ENCODE results near the gene CHST1.

CHST1 gene

DNA sequence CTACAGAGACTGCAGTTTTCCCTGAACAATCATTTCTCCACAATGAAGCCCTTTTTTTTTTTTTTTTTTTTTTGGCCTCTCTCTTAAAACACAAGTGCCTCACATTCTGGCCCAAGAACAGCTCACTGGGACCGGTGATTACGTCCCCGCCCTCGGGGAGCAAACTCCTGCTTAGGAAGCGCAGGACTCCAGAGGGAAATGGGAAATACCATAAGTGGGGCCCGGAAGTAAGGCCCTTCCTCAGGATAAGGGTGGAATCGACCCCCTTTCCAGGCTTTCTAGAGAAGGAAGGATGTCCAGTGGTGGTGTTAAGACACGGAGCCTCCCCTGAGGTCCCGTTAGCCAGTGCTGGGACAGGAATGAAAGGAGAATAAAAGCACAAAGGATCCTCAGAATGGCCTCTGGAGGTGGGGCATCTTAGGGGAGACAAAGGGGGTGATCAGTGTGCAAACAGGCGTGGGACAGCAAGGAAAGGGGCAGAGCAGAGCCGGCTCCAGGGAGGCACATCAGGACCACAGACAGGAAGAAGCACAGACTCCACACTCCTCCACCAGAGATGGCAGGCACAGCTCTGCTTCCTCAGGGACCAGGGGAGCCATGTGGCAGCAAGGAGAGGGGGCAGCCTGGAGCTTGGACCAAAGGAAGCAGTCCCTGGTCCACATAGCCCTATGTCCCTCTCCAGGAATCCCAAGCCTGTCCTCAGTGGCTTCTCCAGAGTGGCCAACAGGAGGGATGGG is 61.3 kb downstream of the CHST1 start:
- no peak for ATAC-seq
- TF ChIP-seq ZC3H10 (CRISPR knock-in tag; IDR thresholded peaks at IDR 0.05) = no peak
- TF ChIP-seq TOX (CRISPR knock-in tag; IDR thresholded peaks at IDR 0.05; ENCODE audit: borderline replicate concordance) = no peak
- TF ChIP-seq, protein P1, sequence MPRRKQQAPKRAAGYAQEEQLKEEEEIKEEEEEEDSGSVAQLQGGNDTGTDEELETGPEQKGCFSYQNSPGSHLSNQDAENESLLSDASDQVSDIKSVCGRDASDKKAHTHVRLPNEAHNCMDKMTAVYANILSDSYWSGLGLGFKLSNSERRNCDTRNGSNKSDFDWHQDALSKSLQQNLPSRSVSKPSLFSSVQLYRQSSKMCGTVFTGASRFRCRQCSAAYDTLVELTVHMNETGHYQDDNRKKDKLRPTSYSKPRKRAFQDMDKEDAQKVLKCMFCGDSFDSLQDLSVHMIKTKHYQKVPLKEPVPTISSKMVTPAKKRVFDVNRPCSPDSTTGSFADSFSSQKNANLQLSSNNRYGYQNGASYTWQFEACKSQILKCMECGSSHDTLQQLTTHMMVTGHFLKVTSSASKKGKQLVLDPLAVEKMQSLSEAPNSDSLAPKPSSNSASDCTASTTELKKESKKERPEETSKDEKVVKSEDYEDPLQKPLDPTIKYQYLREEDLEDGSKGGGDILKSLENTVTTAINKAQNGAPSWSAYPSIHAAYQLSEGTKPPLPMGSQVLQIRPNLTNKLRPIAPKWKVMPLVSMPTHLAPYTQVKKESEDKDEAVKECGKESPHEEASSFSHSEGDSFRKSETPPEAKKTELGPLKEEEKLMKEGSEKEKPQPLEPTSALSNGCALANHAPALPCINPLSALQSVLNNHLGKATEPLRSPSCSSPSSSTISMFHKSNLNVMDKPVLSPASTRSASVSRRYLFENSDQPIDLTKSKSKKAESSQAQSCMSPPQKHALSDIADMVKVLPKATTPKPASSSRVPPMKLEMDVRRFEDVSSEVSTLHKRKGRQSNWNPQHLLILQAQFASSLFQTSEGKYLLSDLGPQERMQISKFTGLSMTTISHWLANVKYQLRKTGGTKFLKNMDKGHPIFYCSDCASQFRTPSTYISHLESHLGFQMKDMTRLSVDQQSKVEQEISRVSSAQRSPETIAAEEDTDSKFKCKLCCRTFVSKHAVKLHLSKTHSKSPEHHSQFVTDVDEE (CRISPR knock-in tag; IDR thresholded peaks at IDR 0.05) = no peak
- TF ChIP-seq, protein P2, sequence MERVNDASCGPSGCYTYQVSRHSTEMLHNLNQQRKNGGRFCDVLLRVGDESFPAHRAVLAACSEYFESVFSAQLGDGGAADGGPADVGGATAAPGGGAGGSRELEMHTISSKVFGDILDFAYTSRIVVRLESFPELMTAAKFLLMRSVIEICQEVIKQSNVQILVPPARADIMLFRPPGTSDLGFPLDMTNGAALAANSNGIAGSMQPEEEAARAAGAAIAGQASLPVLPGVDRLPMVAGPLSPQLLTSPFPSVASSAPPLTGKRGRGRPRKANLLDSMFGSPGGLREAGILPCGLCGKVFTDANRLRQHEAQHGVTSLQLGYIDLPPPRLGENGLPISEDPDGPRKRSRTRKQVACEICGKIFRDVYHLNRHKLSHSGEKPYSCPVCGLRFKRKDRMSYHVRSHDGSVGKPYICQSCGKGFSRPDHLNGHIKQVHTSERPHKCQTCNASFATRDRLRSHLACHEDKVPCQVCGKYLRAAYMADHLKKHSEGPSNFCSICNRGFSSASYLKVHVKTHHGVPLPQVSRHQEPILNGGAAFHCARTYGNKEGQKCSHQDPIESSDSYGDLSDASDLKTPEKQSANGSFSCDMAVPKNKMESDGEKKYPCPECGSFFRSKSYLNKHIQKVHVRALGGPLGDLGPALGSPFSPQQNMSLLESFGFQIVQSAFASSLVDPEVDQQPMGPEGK (CRISPR knock-in tag; IDR thresholded peaks at IDR 0.05; ENCODE audit: borderline replicate concordance) = no peak
- no peak for TF ChIP-seq ARNTL (CRISPR knock-in tag; IDR thresholded peaks at IDR 0.05; ENCODE audit: borderline replicate concordance, low read depth)
- TF ChIP-seq ZFP3 (CRISPR knock-in tag; IDR thresholded peaks at IDR 0.05) = no peak
- no peak for TF ChIP-seq ZNF565 (CRISPR knock-in tag; conservative IDR thresholded peaks at IDR 0.05; ENCODE audit: low read depth)
- no peak for TF ChIP-seq PPARA (CRISPR knock-in tag; IDR thresholded peaks at IDR 0.05; ENCODE audit: borderline replicate concordance)
- no peak for TF ChIP-seq OSR1 (CRISPR knock-in tag; IDR thresholded peaks at IDR 0.05)
- TF ChIP-seq, protein P3, sequence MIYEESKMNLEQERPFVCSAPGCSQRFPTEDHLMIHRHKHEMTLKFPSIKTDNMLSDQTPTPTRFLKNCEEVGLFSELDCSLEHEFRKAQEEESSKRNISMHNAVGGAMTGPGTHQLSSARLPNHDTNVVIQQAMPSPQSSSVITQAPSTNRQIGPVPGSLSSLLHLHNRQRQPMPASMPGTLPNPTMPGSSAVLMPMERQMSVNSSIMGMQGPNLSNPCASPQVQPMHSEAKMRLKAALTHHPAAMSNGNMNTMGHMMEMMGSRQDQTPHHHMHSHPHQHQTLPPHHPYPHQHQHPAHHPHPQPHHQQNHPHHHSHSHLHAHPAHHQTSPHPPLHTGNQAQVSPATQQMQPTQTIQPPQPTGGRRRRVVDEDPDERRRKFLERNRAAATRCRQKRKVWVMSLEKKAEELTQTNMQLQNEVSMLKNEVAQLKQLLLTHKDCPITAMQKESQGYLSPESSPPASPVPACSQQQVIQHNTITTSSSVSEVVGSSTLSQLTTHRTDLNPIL (CRISPR knock-in tag; IDR thresholded peaks at IDR 0.05; ENCODE audit: low read depth) = no peak
- no peak for TF ChIP-seq ISL1 (CRISPR knock-in tag; IDR thresholded peaks at IDR 0.05)
- TF ChIP-seq TCF4 (CRISPR knock-in tag; IDR thresholded peaks at IDR 0.05; ENCODE audit: borderline replicate concordance) = no peak
- TF ChIP-seq GLIS3 (CRISPR knock-in tag; IDR thresholded peaks at IDR 0.05) = no peak
- TF ChIP-seq, protein P4, sequence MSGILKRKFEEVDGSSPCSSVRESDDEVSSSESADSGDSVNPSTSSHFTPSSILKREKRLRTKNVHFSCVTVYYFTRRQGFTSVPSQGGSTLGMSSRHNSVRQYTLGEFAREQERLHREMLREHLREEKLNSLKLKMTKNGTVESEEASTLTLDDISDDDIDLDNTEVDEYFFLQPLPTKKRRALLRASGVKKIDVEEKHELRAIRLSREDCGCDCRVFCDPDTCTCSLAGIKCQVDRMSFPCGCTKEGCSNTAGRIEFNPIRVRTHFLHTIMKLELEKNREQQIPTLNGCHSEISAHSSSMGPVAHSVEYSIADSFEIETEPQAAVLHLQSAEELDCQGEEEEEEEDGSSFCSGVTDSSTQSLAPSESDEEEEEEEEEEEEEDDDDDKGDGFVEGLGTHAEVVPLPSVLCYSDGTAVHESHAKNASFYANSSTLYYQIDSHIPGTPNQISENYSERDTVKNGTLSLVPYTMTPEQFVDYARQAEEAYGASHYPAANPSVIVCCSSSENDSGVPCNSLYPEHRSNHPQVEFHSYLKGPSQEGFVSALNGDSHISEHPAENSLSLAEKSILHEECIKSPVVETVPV (CRISPR knock-in tag; IDR thresholded peaks at IDR 0.05) = no peak
- no peak for TF ChIP-seq RARB (CRISPR knock-in tag; IDR thresholded peaks at IDR 0.05)
- no peak for TF ChIP-seq ZFP30 (CRISPR knock-in tag; IDR thresholded peaks at IDR 0.05)
- TF ChIP-seq BACH2 (CRISPR knock-in tag; IDR thresholded peaks at IDR 0.05; ENCODE audit: borderline replicate concordance) = no peak
- TF ChIP-seq ZNF8 (CRISPR knock-in tag; IDR thresholded peaks at IDR 0.05) = no peak
- no peak for TF ChIP-seq CSDC2 (CRISPR knock-in tag; IDR thresholded peaks at IDR 0.05)

DNA sequence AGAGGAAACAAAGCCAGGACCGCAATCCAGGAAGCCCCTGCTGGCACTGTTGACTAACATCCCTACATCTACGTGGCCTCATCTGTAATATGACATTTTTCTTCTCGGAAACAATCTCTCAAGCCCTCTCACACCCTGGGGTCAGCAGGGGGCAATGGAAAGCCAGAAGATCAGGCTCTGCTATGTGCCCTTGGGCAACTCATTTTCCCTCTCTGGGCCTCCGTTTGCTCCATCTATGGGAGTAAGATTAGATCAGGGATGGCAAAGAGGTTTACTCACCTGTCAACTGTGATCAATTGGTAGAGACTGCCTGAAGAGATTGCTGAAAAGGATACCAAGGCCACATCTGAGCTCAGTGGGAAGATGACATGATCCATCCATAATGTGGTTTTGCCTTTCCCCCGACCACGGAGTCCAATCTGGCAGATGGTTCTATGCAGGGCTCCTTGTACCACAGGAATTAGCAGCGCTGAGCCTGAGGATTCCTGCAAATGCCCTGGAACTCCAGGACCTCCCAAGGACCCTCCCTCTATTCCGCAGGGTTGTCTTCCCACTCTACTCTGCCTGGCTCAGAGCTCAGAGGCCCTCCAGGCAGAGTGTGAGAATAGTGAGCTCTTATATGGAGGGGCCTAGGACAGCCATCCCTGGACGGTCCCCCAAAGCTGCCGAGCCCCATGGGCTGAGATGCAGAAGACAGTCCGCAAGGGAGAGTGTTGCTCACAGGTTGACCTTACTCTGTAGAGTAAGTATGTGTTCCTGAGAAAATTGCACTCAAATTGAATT is 66.1 kb downstream of the CHST1 start:
- TF ChIP-seq ZNF8 (CRISPR knock-in tag; IDR thresholded peaks at IDR 0.05) (no peak), OSR1 (CRISPR knock-in tag; IDR thresholded peaks at IDR 0.05) (no peak), ZNF70 (CRISPR knock-in tag; IDR thresholded peaks at IDR 0.05) (no peak), BACH2 (CRISPR knock-in tag; IDR thresholded peaks at IDR 0.05; ENCODE audit: borderline replicate concordance) (no peak), RARB (CRISPR knock-in tag; IDR thresholded peaks at IDR 0.05) (no peak), ZFP3 (CRISPR knock-in tag; IDR thresholded peaks at IDR 0.05) (no peak), ZFP30 (CRISPR knock-in tag; IDR thresholded peaks at IDR 0.05) (no peak), ISL1 (CRISPR knock-in tag; IDR thresholded peaks at IDR 0.05) (no peak), PPARA (CRISPR knock-in tag; IDR thresholded peaks at IDR 0.05; ENCODE audit: borderline replicate concordance) (no peak)
- TF ChIP-seq, protein P1 (CRISPR knock-in tag; IDR thresholded peaks at IDR 0.05) = no peak
- TF ChIP-seq, protein P3 (CRISPR knock-in tag; IDR thresholded peaks at IDR 0.05; ENCODE audit: low read depth) = no peak
- no peak for ATAC-seq
